HG02870 (cell line): ENCODE measurements around the gene AIRE.
"Not testable (repeated sequence)": the region's sequence is repeated elsewhere in the genome, so short reads cannot be mapped to it uniquely, and the experiment has no call there.

ENCODE experiments used
- ATAC-seq: cut with Tn5 transposase; IDR thresholded peaks from one replicate; pipeline ENCODE4 v1.9.1; 2021; ENCODE audit warnings: mild to moderate bottlenecking, moderate library complexity; ENCODE audit not compliant: unreplicated experiment

The AIRE gene

GRCh38 chr21:44334329-44335030 lies 48.8 kb downstream of the AIRE start:
- ATAC-seq, result no peak

DNA sequence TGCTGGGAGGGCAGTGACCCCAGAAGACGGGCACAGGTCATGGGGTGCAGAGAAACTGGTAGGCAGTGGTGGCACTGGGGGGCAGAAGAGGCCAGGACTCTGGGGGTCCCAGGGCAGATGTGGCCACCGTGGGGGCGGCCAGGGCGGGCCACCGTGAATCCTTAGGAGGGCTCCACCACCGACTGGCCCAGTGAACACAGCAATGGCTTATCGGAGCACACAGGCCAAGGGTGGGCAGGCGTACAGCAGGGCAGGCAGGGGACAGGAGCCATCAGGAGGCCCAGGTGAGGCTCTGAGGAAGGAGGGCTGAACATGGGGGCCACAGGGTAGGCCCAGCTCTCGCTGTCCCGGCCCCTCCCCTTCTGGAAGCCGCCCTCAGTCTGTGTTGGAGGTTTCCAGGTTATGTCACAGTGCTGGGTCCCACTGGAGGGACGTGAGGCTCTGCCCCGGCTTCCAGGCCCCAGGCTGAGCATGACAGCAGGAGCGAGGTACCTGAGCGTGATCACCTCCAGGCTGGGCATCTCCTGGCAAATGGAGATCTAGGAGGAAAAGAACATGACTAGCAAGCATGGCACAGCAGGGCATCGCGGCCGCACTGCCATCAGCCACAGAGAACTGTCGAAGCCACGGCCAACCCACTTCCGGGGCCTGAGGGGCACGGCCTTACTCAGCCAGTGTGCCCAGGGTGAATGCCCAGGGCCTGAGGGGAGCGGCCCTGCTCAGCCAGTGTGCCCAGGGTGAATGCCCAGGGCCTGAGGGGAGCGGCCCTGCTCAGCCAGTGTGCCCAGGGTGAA lies 49.8 kb downstream of the AIRE start:
- no peak for ATAC-seq

DNA sequence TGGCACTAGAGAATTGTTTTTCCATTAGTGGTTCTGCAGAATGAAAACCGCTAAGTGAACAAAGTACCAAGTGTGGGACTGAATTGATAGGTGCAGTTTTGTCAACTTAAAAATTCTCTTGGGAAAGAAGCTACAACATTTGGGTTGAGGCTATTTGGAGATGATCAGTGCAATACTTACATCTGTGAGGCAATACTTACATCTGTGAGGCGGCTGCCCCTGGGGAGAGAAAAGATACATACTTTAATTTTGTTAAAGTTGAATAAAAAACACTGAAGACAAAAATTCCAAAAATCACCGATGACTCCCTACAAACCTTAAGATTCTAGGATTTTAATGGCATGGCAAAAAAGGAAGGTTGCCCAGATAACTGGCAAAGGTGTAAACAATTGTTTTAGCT lies 51.8 kb downstream of the AIRE start:
- no peak for ATAC-seq

- no peak for ATAC-seq
These were observed 52.5 kb downstream of the AIRE start for GRCh38 chr21:44337941-44338895.

DNA sequence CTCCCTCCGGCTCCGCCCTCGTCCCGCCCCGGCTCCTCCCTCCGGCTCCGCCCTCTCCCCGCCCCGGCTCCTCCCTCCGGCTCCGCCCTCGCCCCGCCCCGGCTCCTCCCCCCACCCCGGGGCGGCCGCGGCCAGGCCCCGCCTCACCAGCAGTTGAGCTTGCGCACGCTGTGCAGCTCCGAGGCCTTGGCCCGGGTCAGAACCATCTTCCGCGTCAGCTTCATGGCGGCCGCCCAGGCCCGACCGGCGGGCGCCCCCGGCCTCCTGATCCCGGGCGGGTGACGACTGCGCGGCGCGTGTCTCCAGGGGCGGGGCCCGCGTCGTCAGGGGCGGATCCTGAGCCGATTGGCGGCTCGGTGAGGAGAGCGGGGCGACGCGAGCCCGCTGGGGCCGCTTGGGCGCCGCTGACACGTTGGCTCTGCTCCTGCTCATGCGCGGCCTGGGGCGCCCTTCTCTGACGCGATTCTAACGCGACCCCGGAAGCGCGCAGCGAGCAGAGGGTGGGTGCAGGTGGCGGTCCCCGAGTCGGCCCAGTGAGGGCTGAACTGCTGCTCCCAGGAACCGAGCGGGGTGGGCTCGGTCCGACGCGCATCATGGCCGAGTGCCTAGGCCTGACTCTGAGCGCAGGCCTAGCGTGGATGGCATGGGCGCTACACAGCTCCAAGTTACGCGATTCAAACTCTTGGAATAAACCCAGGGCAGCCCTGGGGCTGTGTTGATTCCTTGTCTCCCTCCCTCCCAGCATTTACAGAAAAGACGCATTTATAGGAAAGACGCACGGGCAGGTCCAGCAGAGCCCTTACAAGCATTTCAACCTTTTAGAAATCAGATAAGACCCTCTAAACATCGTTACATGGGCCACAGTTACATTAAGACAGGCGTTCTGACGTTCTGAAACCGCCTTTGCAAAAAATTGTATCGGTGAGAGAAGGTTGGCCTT lies 53.6 kb downstream of the AIRE start, which contains the start of gene CFAP410:
TSS of gene CFAP410 (minus strand) at position 420 of the 940 bp plus-strand sequence. CDS start at position 224, 196 bp downstream.
- peak; percentile 80 for ATAC-seq

GRCh38 chr21:44341726-44342458 lies 56.2 kb downstream of the AIRE start:
- not testable (repeated sequence) for ATAC-seq

DNA sequence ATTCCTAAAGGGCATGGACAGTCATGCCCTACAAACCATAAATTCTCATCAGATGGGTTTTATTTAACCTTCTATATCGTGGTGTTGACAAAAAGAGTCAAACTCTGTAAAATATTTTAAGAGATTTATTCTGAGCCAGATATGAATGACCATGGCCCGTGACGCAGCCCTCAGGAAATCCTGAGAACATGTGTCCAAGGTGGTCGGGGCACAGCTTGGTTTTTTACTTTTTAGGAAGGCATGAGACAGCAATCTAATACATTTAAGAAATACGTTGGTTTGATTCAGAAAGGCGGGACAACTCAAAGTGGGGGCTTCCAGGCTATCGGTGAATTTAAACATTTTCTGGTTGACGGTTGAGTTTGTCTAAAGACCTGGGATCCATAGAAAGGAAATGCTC lies 57.3 kb downstream of the AIRE start:
- not testable (repeated sequence) for ATAC-seq

- no peak for ATAC-seq
These were observed 59.0 kb downstream of the AIRE start for GRCh38 chr21:44344541-44345183.

DNA sequence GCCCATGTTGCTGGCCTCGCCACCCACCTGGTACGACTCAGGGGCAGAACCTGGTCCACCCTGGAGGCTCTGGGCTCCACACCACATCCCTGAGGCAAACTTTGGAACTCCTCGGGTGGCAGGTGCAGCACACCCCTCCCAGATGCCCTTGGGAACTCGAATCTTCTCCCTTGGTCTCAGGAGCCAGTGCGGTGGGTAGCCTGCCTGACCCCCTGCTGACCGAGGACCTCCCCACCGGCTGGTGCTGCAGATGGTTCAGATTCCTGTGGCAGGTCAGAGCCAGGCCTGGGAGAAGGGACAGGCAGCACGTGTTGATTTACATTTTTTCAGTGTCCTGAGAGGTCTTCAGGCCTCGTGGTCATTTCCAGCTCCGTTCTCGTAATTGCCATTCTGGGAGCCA lies 59.8 kb downstream of the AIRE start:
- no peak for ATAC-seq

- ATAC-seq, result no peak
These were observed 62.3 kb downstream of the AIRE start for GRCh38 chr21:44347911-44348451.
